ENCODE data around the gene BAHCC1.

The BAHCC1 gene

DNA sequence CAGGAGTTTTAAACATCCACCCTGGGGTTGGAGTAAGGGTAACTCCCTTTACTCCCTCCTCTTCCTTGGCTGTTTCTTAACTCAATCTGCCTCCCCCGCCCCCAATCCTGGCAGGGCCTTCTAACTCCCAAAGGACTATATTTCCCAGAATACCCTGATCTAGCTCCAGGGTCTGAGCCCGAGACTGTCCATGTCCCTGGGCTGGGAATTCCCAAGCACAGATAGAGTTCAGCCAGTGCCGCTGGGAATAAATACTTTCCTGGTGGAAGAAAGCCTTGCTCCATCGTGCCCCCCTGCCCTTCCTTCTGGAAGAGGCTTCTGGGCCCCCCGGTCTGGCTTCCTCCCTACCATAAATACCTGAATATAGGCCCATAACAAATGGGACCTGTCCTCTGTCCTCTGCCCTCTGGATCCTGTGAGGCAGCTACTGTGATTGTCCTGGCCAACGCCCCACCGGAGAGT is 10.2 kb downstream of the BAHCC1 start:
- no peak for TF ChIP-seq REST (IDR thresholded peaks at IDR 0.05; ENCODE audit: low read depth)
- TF ChIP-seq RAD21 (IDR thresholded peaks at IDR 0.05; ENCODE audit: low read depth) = no peak
- TF ChIP-seq EGR1 (IDR thresholded peaks at IDR 0.05) = no peak
- TF ChIP-seq ZBTB7A (IDR thresholded peaks at IDR 0.05; ENCODE audit: low read depth) = no peak
- TF ChIP-seq TEAD4 (IDR thresholded peaks at IDR 0.05) = no peak
- no peak for TF ChIP-seq FOXM1 (IDR thresholded peaks at IDR 0.05; ENCODE audit: borderline replicate concordance, low read depth)
- no peak for TF ChIP-seq EP300 (IDR thresholded peaks at IDR 0.05; ENCODE audit: borderline replicate concordance)
- no peak for TF ChIP-seq CREB1 (IDR thresholded peaks at IDR 0.05; ENCODE audit: low read depth)
- no peak for TF ChIP-seq TCF12 (IDR thresholded peaks at IDR 0.05; ENCODE audit: low read depth)
- TF ChIP-seq YY1 (IDR thresholded peaks at IDR 0.05; ENCODE audit: low read depth) = no peak
- no peak for TF ChIP-seq CEBPB (IDR thresholded peaks at IDR 0.05)

- TF ChIP-seq, protein P1, sequence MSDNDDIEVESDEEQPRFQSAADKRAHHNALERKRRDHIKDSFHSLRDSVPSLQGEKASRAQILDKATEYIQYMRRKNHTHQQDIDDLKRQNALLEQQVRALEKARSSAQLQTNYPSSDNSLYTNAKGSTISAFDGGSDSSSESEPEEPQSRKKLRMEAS (IDR thresholded peaks at IDR 0.05) = no peak
- TF ChIP-seq ZBTB7A (IDR thresholded peaks at IDR 0.05; ENCODE audit: low read depth) = no peak
- TF ChIP-seq TAF1 (IDR thresholded peaks at IDR 0.05; ENCODE audit: low read depth) = no peak
- TF ChIP-seq CEBPB (IDR thresholded peaks at IDR 0.05) = no peak
- no peak for TF ChIP-seq CREB1 (IDR thresholded peaks at IDR 0.05; ENCODE audit: low read depth)
- no peak for TF ChIP-seq REST (IDR thresholded peaks at IDR 0.05; ENCODE audit: low read depth)
- TF ChIP-seq EGR1 (IDR thresholded peaks at IDR 0.05) = no peak
- TF ChIP-seq EP300 (IDR thresholded peaks at IDR 0.05; ENCODE audit: borderline replicate concordance) = no peak
- TF ChIP-seq TEAD4 (IDR thresholded peaks at IDR 0.05) = no peak
- TF ChIP-seq, protein P2, sequence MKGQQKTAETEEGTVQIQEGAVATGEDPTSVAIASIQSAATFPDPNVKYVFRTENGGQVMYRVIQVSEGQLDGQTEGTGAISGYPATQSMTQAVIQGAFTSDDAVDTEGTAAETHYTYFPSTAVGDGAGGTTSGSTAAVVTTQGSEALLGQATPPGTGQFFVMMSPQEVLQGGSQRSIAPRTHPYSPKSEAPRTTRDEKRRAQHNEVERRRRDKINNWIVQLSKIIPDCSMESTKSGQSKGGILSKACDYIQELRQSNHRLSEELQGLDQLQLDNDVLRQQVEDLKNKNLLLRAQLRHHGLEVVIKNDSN (IDR thresholded peaks at IDR 0.05) = no peak
- TF ChIP-seq TCF12 (IDR thresholded peaks at IDR 0.05; ENCODE audit: low read depth) = no peak
- TF ChIP-seq RAD21 (IDR thresholded peaks at IDR 0.05; ENCODE audit: low read depth) = no peak
These were observed 11.1 kb downstream of the BAHCC1 start for GRCh38 chr17:81406117-81406953.

DNA sequence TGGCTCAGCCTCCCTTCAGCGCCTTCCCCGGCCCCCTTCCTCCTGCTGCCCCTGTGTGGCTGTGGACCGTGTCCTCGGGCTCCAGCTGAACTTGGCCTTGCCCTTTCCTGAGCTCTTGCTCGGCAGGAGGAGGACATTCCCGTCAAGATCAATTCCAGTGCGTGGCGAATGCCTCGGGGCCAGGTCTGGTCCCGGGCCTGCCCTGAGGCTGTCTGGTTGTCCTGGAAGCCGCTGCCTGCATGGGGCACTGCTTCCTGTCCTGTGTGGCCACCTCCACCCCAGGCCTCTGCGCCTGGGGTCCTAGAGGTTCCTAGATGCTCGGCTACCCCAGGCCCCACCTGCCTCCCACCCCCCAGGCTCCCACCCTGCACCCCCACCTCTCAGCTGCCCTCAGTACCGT is 12.8 kb downstream of the BAHCC1 start:
- TF ChIP-seq REST (IDR thresholded peaks at IDR 0.05; ENCODE audit: low read depth) = no peak
- no peak for TF ChIP-seq FOXM1 (IDR thresholded peaks at IDR 0.05; ENCODE audit: borderline replicate concordance, low read depth)
- no peak for TF ChIP-seq CREB1 (IDR thresholded peaks at IDR 0.05; ENCODE audit: low read depth)
- TF ChIP-seq EP300 (IDR thresholded peaks at IDR 0.05; ENCODE audit: borderline replicate concordance) = no peak
- TF ChIP-seq, protein P1 (IDR thresholded peaks at IDR 0.05) = no peak
- no peak for TF ChIP-seq TEAD4 (IDR thresholded peaks at IDR 0.05)
- TF ChIP-seq ZBTB7A (IDR thresholded peaks at IDR 0.05; ENCODE audit: low read depth) = no peak
- TF ChIP-seq, protein P2 (IDR thresholded peaks at IDR 0.05) = no peak
- no peak for TF ChIP-seq TAF1 (IDR thresholded peaks at IDR 0.05; ENCODE audit: low read depth)
- no peak for TF ChIP-seq YY1 (IDR thresholded peaks at IDR 0.05; ENCODE audit: low read depth)
- no peak for TF ChIP-seq NFIC (IDR thresholded peaks at IDR 0.05)
- no peak for TF ChIP-seq EGR1 (IDR thresholded peaks at IDR 0.05)
- TF ChIP-seq CEBPB (IDR thresholded peaks at IDR 0.05) = no peak
